Transverse colon (tissue), 4 donors: Measurements from ENCODE around the gene SART1. TPM values are rescaled to one million over a fixed set of nuclear protein-coding genes. Genes with fewer than 3 reads are reported as not detected.

Experiments
- DNase-seq: peaks from one replicate; pipeline ENCODE4 v3.0.0-alpha.2; 2019
- H3K27ac ChIP-seq, 4 donors: fragments of 200-600 bp; sonication (generic); 2 replicates each; pipeline ENCODE4 v1.5.1; 2016 to 2018; ENCODE audit warnings: inconsistent platforms in 4 of 4
- H3K27me3 ChIP-seq: fragments of 200-600 bp; sonication (generic); 2 replicates; pipeline ENCODE4 v1.5.1; 2017; ENCODE audit warnings: inconsistent platforms
- H3K36me3 ChIP-seq, 4 donors: fragments of 200-600 bp; sonication (generic); 2 replicates each; pipeline ENCODE4 v1.5.1; 2017 to 2019; ENCODE audit warnings: inconsistent platforms in 4 of 4
- H3K4me1 ChIP-seq, 4 donors: fragments of 200-600 bp; sonication (generic); 2 replicates each; pipeline ENCODE4 v1.5.1; 2017 to 2020; ENCODE audit warnings: inconsistent platforms in 4 of 4
- H3K4me3 ChIP-seq, 4 donors: fragments of 200-600 bp; sonication (generic); 1 replicate in 1 of 4; 2 replicates in 3 of 4; pipeline versions ENCODE4 v1.5.1 to v1.6.1; 2017 to 2019; ENCODE audit warnings: inconsistent platforms in 4 of 4
- H3K9me3 ChIP-seq, 2 donors: fragments of 200-600 bp; sonication (generic); 2 replicates each; pipeline ENCODE4 v1.5.1; 2017 to 2019; ENCODE audit warnings: inconsistent platforms in 2 of 2
- CTCF ChIP-seq, 5 experiments: fragments of 200-600 bp in 3 of 5; fragments of 450-650 bp in 2 of 5; sonication (generic) in 3 of 5; IDR thresholded peaks; 1 replicate in 2 of 5; 2 replicates in 3 of 5; pipeline ENCODE4 v1.5.1; 2016 to 2017; ENCODE audit warnings: antibody characterized with exemption in 5 of 5, inconsistent platforms in 3 of 5, mild to moderate bottlenecking in 2 of 5, moderate library complexity in 1 of 5
- EP300 ChIP-seq: sonication (generic); formaldehyde crosslinking; IDR thresholded peaks from one replicate; pipeline ENCODE4 v1.6.1; 2017; ENCODE audit warnings: antibody characterized with exemption, low read depth
- POLR2A ChIP-seq: fragments of 450-650 bp; IDR thresholded peaks from one replicate; pipeline ENCODE4 v1.6.1; 2016; ENCODE audit warnings: antibody characterized with exemption, mild to moderate bottlenecking, moderate library complexity
- POLR2AphosphoS5 ChIP-seq, 3 donors: sonication (generic); formaldehyde crosslinking; IDR thresholded peaks; one replicate each; pipeline ENCODE4 v1.6.1; 2016; ENCODE audit warnings: antibody characterized with exemption in 3 of 3
- WGBS, 2 donors: methylation state at CpG; one replicate each; pipeline ENCODE4 v1.1.5; 2018; ENCODE audit warnings: low coverage in 1 of 2; 5-methylcytosine and 5-hydroxymethylcytosine counted together
- in situ Hi-C, 4 donors: fragments of 200-750 bp; cut with MboI; loops; one replicate each; pipeline versions ENCODE4 v1.15.0 to v1.15.1; 2017; ENCODE audit warnings: low sequenced_read_pairs in 3 of 4, low pct_ligation_motif_present in 1 of 4, low pct_unique_long_range_greater_than_20kb in 1 of 4
- intact Hi-C: fragments of 100-400 bp; cut with DNase I; formaldehyde crosslinking; loops from one replicate; pipeline ENCODE4 v1.15.1; 2023; ENCODE audit warnings: low total_unique reads
- total RNA-seq, 4 donors: library from RNA; depleted of rRNA; stranded (reverse); fragments of >200 nt; gene quantifications; one replicate each; pipeline ENCODE4 v1.1.0, GENCODE V29; 2016

SART1 gene
- total RNA-seq, 4 donors from 2014 or later: 31.8 to 76.3 (median 34.3) TPM

GRCh38 chr11:65934014-65934413 lies 27.5 kb upstream of the SART1 start:
- H3K9me3 ChIP-seq: no peaks in the 10 kb centered on the region
- H3K4me3 ChIP-seq: no peak overlapping the region
- in situ Hi-C loops: no loop called here
- intact Hi-C loops: no loop called here
- no peak for DNase-seq
- no peaks in the 10 kb centered on the region for H3K36me3 ChIP-seq
- no peaks in the 10 kb centered on the region for H3K4me1 ChIP-seq
- H3K27ac ChIP-seq: no peak overlapping the region
- TF ChIP-seq CTCF (IDR thresholded peaks at IDR 0.05): no peak
- no peak for TF ChIP-seq EP300
- no peak for TF ChIP-seq POLR2AphosphoS5 (IDR thresholded peaks at IDR 0.05)
- no peak for TF ChIP-seq POLR2A
- peaks cover 18% of the 10 kb centered on the region for H3K27me3 ChIP-seq
- 69 to 75% methylated on average over 4 of the region's 4 CpGs for WGBS, 2 donors

GRCh38 chr11:65937766-65938165 lies 23.8 kb upstream of the SART1 start:
- H3K4me3 ChIP-seq: no peak overlapping the region
- H3K27ac ChIP-seq: no peak overlapping the region
- TF ChIP-seq EP300: no peak
- no peak for TF ChIP-seq CTCF (IDR thresholded peaks at IDR 0.05)
- no peak for TF ChIP-seq POLR2AphosphoS5 (IDR thresholded peaks at IDR 0.05)
- TF ChIP-seq POLR2A: no peak
- no peaks in the 10 kb centered on the region for H3K4me1 ChIP-seq
- H3K9me3 ChIP-seq: no peaks in the 10 kb centered on the region
- no peak for DNase-seq
- intact Hi-C loops: no loop called here
- H3K27me3 ChIP-seq: peaks cover 17% of the 10 kb centered on the region
- 43 to 75% methylated on average over 1 to 4 of the region's 4 CpGs for WGBS, 2 donors
- in situ Hi-C loops: no loop called here
- no peaks in the 10 kb centered on the region for H3K36me3 ChIP-seq

- no peak for DNase-seq
- Histone ChIP-seq H3K27ac (peak overlapping the region in 1 of 4 donors; percentile 20), H3K36me3 (no peaks in the 10 kb centered on the region), H3K9me3 (no peaks in the 10 kb centered on the region), H3K27me3 (peaks cover 9% of the 10 kb centered on the region), H3K4me3 (no peak overlapping the region), H3K4me1 (no peaks in the 10 kb centered on the region)
- 67 to 79% methylated on average over 6 to 9 of the region's 9 CpGs for WGBS, 2 donors
- in situ Hi-C loops: no loop called here
- intact Hi-C loops: no loop called here
- TF ChIP-seq EP300 (no peak), POLR2AphosphoS5 (IDR thresholded peaks at IDR 0.05) (no peak), CTCF (IDR thresholded peaks at IDR 0.05) (no peak), POLR2A (no peak)
These were observed 19.7 kb upstream of the SART1 start for GRCh38 chr11:65941720-65942310.

GRCh38 chr11:65942531-65942930 lies 19.0 kb upstream of the SART1 start:
- TF ChIP-seq CTCF (IDR thresholded peaks at IDR 0.05): no peak
- no peak for TF ChIP-seq EP300
- no peak for TF ChIP-seq POLR2A
- no peak for TF ChIP-seq POLR2AphosphoS5 (IDR thresholded peaks at IDR 0.05)
- Histone ChIP-seq H3K4me3 (no peak overlapping the region), H3K4me1 (no peaks in the 10 kb centered on the region), H3K27me3 (peaks cover 2% of the 10 kb centered on the region), H3K36me3 (no peaks in the 10 kb centered on the region), H3K9me3 (no peaks in the 10 kb centered on the region), H3K27ac (no peak overlapping the region)
- intact Hi-C loops: no loop called here
- WGBS, 2 donors: 59 to 82% methylated on average over 3 to 7 of the region's 7 CpGs
- in situ Hi-C loops: no loop called here
- DNase-seq: no peak
